RWPE2 (cell line): Measurements from ENCODE around the gene DCTN5.
A peak's percentile ranks its signal among the peaks of the same experiment; 100 is the strongest.

ENCODE experiments used
- ATAC-seq: fragments of 200-7000 bp; cut with Tn5 transposase; 3 replicates; pipeline ENCODE4 v1.9.1; 2021; ENCODE audit warnings: low read depth
- DNase-seq: peaks from one replicate; pipeline ENCODE4 v3.0.0-alpha.2; 2020; ENCODE audit warnings: low spot score
- H3K27ac ChIP-seq: fragments of 450-650 bp; 2 replicates; pipeline ENCODE4 v1.5.1; 2017; ENCODE audit warnings: mild to moderate bottlenecking; ENCODE audit not compliant: poor library complexity, severe bottlenecking
- H3K27me3 ChIP-seq: fragments of 250-450 bp; sonication (Bioruptor Pico); 2 replicates; pipeline ENCODE4 v1.5.1; 2021; ENCODE audit warnings: mild to moderate bottlenecking, moderate library complexity; ENCODE audit not compliant: insufficient read depth, poor library complexity, severe bottlenecking
- H3K36me3 ChIP-seq: fragments of 250-450 bp; sonication (Bioruptor Pico); 2 replicates; pipeline ENCODE4 v1.5.1; 2020; ENCODE audit warnings: low read depth, mild to moderate bottlenecking, moderate library complexity
- H3K4me1 ChIP-seq: fragments of 250-450 bp; sonication (Bioruptor Pico); 2 replicates; pipeline ENCODE4 v1.5.1; 2021; ENCODE audit warnings: mild to moderate bottlenecking, moderate library complexity; ENCODE audit not compliant: insufficient read depth, poor library complexity, severe bottlenecking
- H3K4me3 ChIP-seq: fragments of 250-450 bp; sonication (Bioruptor Pico); 2 replicates; pipeline ENCODE4 v1.5.1; 2021; ENCODE audit warnings: mild to moderate bottlenecking, moderate library complexity; ENCODE audit not compliant: severe bottlenecking
- H3K9me3 ChIP-seq: fragments of 250-450 bp; sonication (Bioruptor Pico); 2 replicates; pipeline ENCODE4 v1.5.1; 2021; ENCODE audit warnings: mild to moderate bottlenecking, moderate library complexity; ENCODE audit not compliant: severe bottlenecking
- TF ChIP-seq, protein P1 (sequence below): fragments of 450-650 bp; IDR thresholded peaks from one replicate; pipeline ENCODE4 v1.5.1; 2017; ENCODE audit warnings: mild to moderate bottlenecking, moderate library complexity; ENCODE audit not compliant: poor library complexity, severe bottlenecking

The DCTN5 gene

DNA sequence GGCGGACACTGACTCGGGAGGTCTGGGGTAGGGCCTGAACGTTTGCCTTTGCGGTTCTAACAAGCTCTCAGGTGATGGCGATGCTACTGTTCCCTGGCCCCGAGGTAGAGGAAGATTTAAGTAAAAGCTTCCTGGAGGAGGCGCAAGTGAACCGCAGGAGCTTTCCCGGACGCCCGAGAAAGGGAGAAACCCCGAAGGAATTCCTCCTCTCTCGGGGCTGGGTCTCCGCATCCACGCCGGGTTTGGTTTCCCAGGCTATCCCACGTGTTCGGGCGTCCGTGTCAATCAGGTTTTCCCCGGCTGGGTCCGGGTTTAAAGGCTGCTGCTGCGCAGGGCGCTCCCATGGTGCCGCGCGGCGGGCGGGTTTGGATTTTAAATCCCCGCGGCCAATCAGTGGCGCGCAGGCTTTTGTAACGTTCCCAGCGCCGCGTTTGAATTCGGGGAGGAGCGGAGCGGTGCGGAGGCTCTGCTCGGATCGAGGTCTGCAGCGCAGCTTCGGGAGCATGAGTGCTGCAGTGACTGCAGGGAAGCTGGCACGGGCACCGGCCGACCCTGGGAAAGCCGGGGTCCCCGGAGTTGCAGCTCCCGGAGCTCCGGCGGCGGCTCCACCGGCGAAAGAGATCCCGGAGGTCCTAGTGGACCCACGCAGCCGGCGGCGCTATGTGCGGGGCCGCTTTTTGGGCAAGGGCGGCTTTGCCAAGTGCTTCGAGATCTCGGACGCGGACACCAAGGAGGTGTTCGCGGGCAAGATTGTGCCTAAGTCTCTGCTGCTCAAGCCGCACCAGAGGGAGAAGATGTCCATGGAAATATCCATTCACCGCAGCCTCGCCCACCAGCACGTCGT lies 37.4 kb downstream of the DCTN5 start, which contains the start of gene PLK1:
Gene PLK1 (plus strand): TSS at position 460 of the 844 bp plus-strand sequence. CDS start 44 bp downstream, at position 504.
- peak within 1 kb of the TSS; percentile 52 for H3K4me3 ChIP-seq
- H3K36me3 ChIP-seq: peaks cover 38% of the 10 kb centered on the region
- peaks cover 6% of the 10 kb centered on the region for H3K4me1 ChIP-seq
- H3K27ac ChIP-seq: peak within 1 kb of the TSS; percentile 68
- H3K9me3 ChIP-seq: no peaks in the 10 kb centered on the region
- no peaks in the 10 kb centered on the region for H3K27me3 ChIP-seq
- peak; percentile 93 for ATAC-seq
- peak; percentile 83 for DNase-seq
- TF ChIP-seq, protein P1, sequence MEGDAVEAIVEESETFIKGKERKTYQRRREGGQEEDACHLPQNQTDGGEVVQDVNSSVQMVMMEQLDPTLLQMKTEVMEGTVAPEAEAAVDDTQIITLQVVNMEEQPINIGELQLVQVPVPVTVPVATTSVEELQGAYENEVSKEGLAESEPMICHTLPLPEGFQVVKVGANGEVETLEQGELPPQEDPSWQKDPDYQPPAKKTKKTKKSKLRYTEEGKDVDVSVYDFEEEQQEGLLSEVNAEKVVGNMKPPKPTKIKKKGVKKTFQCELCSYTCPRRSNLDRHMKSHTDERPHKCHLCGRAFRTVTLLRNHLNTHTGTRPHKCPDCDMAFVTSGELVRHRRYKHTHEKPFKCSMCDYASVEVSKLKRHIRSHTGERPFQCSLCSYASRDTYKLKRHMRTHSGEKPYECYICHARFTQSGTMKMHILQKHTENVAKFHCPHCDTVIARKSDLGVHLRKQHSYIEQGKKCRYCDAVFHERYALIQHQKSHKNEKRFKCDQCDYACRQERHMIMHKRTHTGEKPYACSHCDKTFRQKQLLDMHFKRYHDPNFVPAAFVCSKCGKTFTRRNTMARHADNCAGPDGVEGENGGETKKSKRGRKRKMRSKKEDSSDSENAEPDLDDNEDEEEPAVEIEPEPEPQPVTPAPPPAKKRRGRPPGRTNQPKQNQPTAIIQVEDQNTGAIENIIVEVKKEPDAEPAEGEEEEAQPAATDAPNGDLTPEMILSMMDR: peak; percentile 41

DNA sequence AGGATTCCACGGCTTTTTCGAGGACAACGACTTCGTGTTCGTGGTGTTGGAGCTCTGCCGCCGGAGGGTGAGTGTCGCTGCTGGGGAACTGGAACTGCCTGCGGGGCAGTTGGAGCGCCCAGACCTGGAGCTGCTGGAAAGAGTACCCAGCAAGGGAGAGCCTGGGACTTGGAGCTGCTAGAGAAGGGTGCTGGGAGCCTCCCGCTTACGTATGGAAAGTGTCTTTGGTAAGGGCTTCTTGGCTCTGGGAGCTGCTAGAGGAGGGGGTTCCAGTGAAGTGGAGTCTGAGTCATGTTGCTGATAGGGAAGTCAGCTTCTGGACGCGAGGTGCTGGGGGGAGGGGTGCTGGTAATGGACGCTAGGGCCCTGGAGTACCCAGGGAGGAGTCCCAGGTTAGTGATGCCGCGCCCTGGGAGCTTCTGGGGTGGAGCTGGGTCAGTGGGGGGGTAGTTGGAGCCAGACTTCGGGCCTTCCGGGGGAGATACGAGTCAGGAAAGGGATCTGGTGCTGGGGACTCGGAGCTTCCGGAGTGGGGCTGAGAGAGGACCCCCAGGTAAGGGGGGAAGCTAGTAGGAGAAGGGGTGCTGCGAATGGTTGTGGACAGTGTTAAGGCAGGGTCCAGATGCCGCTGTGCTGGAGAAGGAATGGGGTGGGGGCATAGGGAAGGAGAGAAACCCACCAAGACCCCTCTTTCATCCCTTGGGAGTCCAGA lies 38.2 kb downstream of the DCTN5 start:
- no peaks in the 10 kb centered on the region for H3K27me3 ChIP-seq
- peak overlapping the region; percentile 68 for H3K27ac ChIP-seq
- H3K9me3 ChIP-seq: no peaks in the 10 kb centered on the region
- peak overlapping the region; percentile 52 for H3K4me3 ChIP-seq
- peaks cover 46% of the 10 kb centered on the region for H3K36me3 ChIP-seq
- TF ChIP-seq, protein P1: no peak
- H3K4me1 ChIP-seq: peaks cover 6% of the 10 kb centered on the region
- peak; percentile 61 for ATAC-seq
- peak; percentile 66 for DNase-seq

DNA sequence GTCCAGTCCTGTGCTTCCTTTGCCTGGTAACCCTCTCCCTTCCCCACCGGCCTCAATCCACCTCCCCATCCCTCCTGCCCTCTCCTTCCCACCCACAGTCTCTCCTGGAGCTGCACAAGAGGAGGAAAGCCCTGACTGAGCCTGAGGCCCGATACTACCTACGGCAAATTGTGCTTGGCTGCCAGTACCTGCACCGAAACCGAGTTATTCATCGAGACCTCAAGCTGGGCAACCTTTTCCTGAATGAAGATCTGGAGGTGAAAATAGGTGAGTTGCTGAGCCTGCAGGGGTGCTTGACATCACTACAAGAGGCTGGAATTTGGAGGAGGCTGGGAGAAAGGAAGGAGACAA lies 38.7 kb downstream of the DCTN5 start:
- Histone ChIP-seq H3K27ac (peak overlapping the region; percentile 68), H3K4me3 (peak overlapping the region; percentile 52), H3K36me3 (peaks cover 50% of the 10 kb centered on the region), H3K9me3 (no peaks in the 10 kb centered on the region), H3K27me3 (no peaks in the 10 kb centered on the region), H3K4me1 (peaks cover 6% of the 10 kb centered on the region)
- TF ChIP-seq, protein P1: no peak
- no peak for ATAC-seq
- DNase-seq: no peak

DNA sequence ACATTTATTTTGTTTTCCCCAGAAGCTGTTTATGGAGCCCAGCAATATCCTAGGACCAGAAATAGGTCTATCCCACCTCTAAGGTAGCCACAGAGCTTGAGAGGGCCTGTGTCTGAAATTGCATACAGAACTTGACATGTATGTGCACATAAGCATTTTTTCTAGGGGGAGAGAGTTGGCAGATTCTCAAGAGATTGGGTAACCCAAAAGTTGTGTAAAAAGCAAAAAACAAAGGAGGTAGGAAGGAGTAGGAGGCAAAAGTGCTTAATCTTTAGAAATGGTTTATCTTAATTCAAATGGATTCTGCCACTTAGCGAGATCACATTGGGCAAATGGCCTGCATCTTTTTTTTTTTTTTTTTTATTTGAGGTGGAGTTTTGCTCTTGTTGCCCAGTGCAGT lies 40.9 kb downstream of the DCTN5 start:
- DNase-seq (no peak), ATAC-seq (no peak)
- no peaks in the 10 kb centered on the region for H3K9me3 ChIP-seq
- H3K27ac ChIP-seq: no peak overlapping the region
- H3K4me1 ChIP-seq: peaks cover 6% of the 10 kb centered on the region
- no peak overlapping the region for H3K4me3 ChIP-seq
- TF ChIP-seq, protein P1: no peak
- peaks cover 72% of the 10 kb centered on the region for H3K36me3 ChIP-seq
- no peaks in the 10 kb centered on the region for H3K27me3 ChIP-seq
